ENCODE results near the gene ACVR1.

- TF ChIP-seq CTCF (IDR thresholded peaks at IDR 0.05; ENCODE audit: low read depth, low read length, poor library complexity, severe bottlenecking) (no peak), EZH2phosphoT487 (IDR thresholded peaks at IDR 0.05; ENCODE audit: borderline replicate concordance, low read length) (no peak)
Measured at GRCh38 chr2:157840568-157841156, 35.5 kb downstream of the ACVR1 start.
